ENCODE results near the gene RTKN.
A peak's percentile ranks its signal among the peaks of the same experiment; 100 is the strongest.

The RTKN gene

GRCh38 chr2:74416778-74417177, 25.0 kb downstream of the RTKN start:
- DNase-seq = no peak

GRCh38 chr2:74415762-74416395, 25.9 kb downstream of the RTKN start:
- no peak for DNase-seq

GRCh38 chr2:74414881-74415761, 26.6 kb downstream of the RTKN start:
- no peak for DNase-seq

GRCh38 chr2:74414441-74414840, 27.3 kb downstream of the RTKN start:
- DNase-seq = no peak

- DNase-seq = no peak
These were observed 28.6 kb downstream of the RTKN start for GRCh38 chr2:74413001-74413698.

GRCh38 chr2:74407682-74408081, 34.1 kb downstream of the RTKN start:
- no peak for DNase-seq

GRCh38 chr2:74406035-74406434, 35.7 kb downstream of the RTKN start:
- no peak for DNase-seq

GRCh38 chr2:74401891-74402290, 39.8 kb downstream of the RTKN start:
- DNase-seq = no peak

- no peak for DNase-seq
These were observed 42.0 kb downstream of the RTKN start for GRCh38 chr2:74399785-74400184.

GRCh38 chr2:74396149-74396548, 45.6 kb downstream of the RTKN start:
- no peak for DNase-seq

- DNase-seq = no peak
These were observed 48.2 kb downstream of the RTKN start for GRCh38 chr2:74393525-74393924.

- no peak for DNase-seq
These were observed 49.3 kb downstream of the RTKN start for GRCh38 chr2:74392449-74392743.

- peak; percentile 61 for DNase-seq
These were observed 49.9 kb downstream of the RTKN start for GRCh38 chr2:74391580-74392448.

- DNase-seq = no peak
These were observed 50.5 kb downstream of the RTKN start for GRCh38 chr2:74391209-74391579.

GRCh38 chr2:74390606-74391005, 51.1 kb downstream of the RTKN start:
- no peak for DNase-seq

GRCh38 chr2:74387346-74387745, 54.4 kb downstream of the RTKN start:
- no peak for DNase-seq

- DNase-seq = no peak
These were observed 56.3 kb downstream of the RTKN start for GRCh38 chr2:74385396-74385795.

- DNase-seq = no peak
These were observed 57.7 kb downstream of the RTKN start for GRCh38 chr2:74384051-74384450.

- DNase-seq = no peak
These were observed 58.5 kb downstream of the RTKN start for GRCh38 chr2:74383254-74383653.

GRCh38 chr2:74381751-74382150, 60.0 kb downstream of the RTKN start:
- DNase-seq = no peak

- DNase-seq = no peak
These were observed 61.6 kb downstream of the RTKN start, which contains the start of gene DCTN1 for GRCh38 chr2:74379851-74380789. TSS of gene DCTN1 (minus strand) at chr2:74380311. CDS start at chr2:74380037, 274 bp downstream.

- DNase-seq = no peak
These were observed 63.7 kb downstream of the RTKN start for GRCh38 chr2:74378007-74378406.

Data from GF-D8 (cell line).